ENCODE data around the gene RGL1. TPM values are rescaled to one million over a fixed set of nuclear protein-coding genes. Genes with fewer than 3 reads are reported as not detected.

RGL1 gene
- total RNA-seq, 1 donor from 2014 or later, result 3.2 TPM

GRCh38 chr1:183871601-183872000, 66.7 kb downstream of the RGL1 start:
- DNase-seq (ENCODE audit: low read depth), result no peak

GRCh38 chr1:183872403-183872802, 67.5 kb downstream of the RGL1 start:
- no peaks in the 10 kb centered on the region for H3K27me3 ChIP-seq (ENCODE audit: control insufficient read depth, insufficient read depth, low read length)
- H3K36me3 ChIP-seq (ENCODE audit: control insufficient read depth, insufficient read depth, low read length), result no peaks in the 10 kb centered on the region
- no peak for DNase-seq (ENCODE audit: low read depth)
- no peak for TF ChIP-seq CTCF (IDR thresholded peaks at IDR 0.05; ENCODE audit: insufficient read depth, low read length, poor library complexity, severe bottlenecking)
- H3K4me3 ChIP-seq (ENCODE audit: low read depth, low read length), result no peak overlapping the region

More at GRCh38 chr1:183871601-183872000, 66.7 kb downstream of the RGL1 start:
- Histone ChIP-seq H3K36me3 (ENCODE audit: control insufficient read depth, insufficient read depth, low read length) (no peaks in the 10 kb centered on the region), H3K27me3 (ENCODE audit: control insufficient read depth, insufficient read depth, low read length) (no peaks in the 10 kb centered on the region), H3K4me3 (ENCODE audit: low read depth, low read length) (no peak overlapping the region)
- no peak for TF ChIP-seq CTCF (IDR thresholded peaks at IDR 0.05; ENCODE audit: insufficient read depth, low read length, poor library complexity, severe bottlenecking)

- TF ChIP-seq CTCF (IDR thresholded peaks at IDR 0.05; ENCODE audit: insufficient read depth, low read length, poor library complexity, severe bottlenecking), result no peak
- no peak for DNase-seq (ENCODE audit: low read depth)
- H3K36me3 ChIP-seq (ENCODE audit: control insufficient read depth, insufficient read depth, low read length), result no peaks in the 10 kb centered on the region
- no peaks in the 10 kb centered on the region for H3K27me3 ChIP-seq (ENCODE audit: control insufficient read depth, insufficient read depth, low read length)
- H3K4me3 ChIP-seq (ENCODE audit: low read depth, low read length), result no peak overlapping the region
These were observed 68.7 kb downstream of the RGL1 start for GRCh38 chr1:183873642-183874041.

GRCh38 chr1:183876309-183876708, 71.4 kb downstream of the RGL1 start:
- H3K27me3 ChIP-seq (ENCODE audit: control insufficient read depth, insufficient read depth, low read length), result no peaks in the 10 kb centered on the region

GRCh38 chr1:183877053-183877720, 72.3 kb downstream of the RGL1 start:
- Histone ChIP-seq H3K36me3 (ENCODE audit: control insufficient read depth, insufficient read depth, low read length) (no peaks in the 10 kb centered on the region), H3K4me3 (ENCODE audit: low read depth, low read length) (no peak overlapping the region), H3K27me3 (ENCODE audit: control insufficient read depth, insufficient read depth, low read length) (no peaks in the 10 kb centered on the region)
- DNase-seq (ENCODE audit: low read depth), result no peak
- TF ChIP-seq CTCF (IDR thresholded peaks at IDR 0.05; ENCODE audit: insufficient read depth, low read length, poor library complexity, severe bottlenecking), result no peak

More at GRCh38 chr1:183876309-183876708, 71.4 kb downstream of the RGL1 start:
- no peak for DNase-seq (ENCODE audit: low read depth)
- no peak overlapping the region for H3K4me3 ChIP-seq (ENCODE audit: low read depth, low read length)
- no peak for TF ChIP-seq CTCF (IDR thresholded peaks at IDR 0.05; ENCODE audit: insufficient read depth, low read length, poor library complexity, severe bottlenecking)
- no peaks in the 10 kb centered on the region for H3K36me3 ChIP-seq (ENCODE audit: control insufficient read depth, insufficient read depth, low read length)

- DNase-seq (ENCODE audit: low read depth), result no peak
- no peak for TF ChIP-seq CTCF (IDR thresholded peaks at IDR 0.05; ENCODE audit: insufficient read depth, low read length, poor library complexity, severe bottlenecking)
- H3K27me3 ChIP-seq (ENCODE audit: control insufficient read depth, insufficient read depth, low read length), result no peaks in the 10 kb centered on the region
- H3K4me3 ChIP-seq (ENCODE audit: low read depth, low read length), result no peak overlapping the region
- no peaks in the 10 kb centered on the region for H3K36me3 ChIP-seq (ENCODE audit: control insufficient read depth, insufficient read depth, low read length)
These were observed 74.6 kb downstream of the RGL1 start for GRCh38 chr1:183879494-183879893.
